ENCODE measurements around the gene SORBS2.
A peak's percentile ranks its signal among the peaks of the same experiment; 100 is the strongest.

Gene SORBS2

GRCh38 chr4:185576962-185577950 lies 234.7 kb downstream of the SORBS2 start:
- no peaks in the 10 kb centered on the region for H3K36me3 Mint-ChIP-seq (ENCODE audit: low read depth)
- peaks cover 4% of the 10 kb centered on the region for H3K9me3 Mint-ChIP-seq
- peak overlapping the region; percentile 51 for H3K27ac Mint-ChIP-seq
- H3K4me1 Mint-ChIP-seq, result peaks cover 11% of the 10 kb centered on the region
- no peak for DNase-seq
- TF ChIP-seq, protein P1, sequence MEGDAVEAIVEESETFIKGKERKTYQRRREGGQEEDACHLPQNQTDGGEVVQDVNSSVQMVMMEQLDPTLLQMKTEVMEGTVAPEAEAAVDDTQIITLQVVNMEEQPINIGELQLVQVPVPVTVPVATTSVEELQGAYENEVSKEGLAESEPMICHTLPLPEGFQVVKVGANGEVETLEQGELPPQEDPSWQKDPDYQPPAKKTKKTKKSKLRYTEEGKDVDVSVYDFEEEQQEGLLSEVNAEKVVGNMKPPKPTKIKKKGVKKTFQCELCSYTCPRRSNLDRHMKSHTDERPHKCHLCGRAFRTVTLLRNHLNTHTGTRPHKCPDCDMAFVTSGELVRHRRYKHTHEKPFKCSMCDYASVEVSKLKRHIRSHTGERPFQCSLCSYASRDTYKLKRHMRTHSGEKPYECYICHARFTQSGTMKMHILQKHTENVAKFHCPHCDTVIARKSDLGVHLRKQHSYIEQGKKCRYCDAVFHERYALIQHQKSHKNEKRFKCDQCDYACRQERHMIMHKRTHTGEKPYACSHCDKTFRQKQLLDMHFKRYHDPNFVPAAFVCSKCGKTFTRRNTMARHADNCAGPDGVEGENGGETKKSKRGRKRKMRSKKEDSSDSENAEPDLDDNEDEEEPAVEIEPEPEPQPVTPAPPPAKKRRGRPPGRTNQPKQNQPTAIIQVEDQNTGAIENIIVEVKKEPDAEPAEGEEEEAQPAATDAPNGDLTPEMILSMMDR (IDR thresholded peaks at IDR 0.05), result no peak
- H3K4me3 Mint-ChIP-seq, result no peak overlapping the region
- H3K27me3 Mint-ChIP-seq (ENCODE audit: low read depth, poor library complexity), result no peaks in the 10 kb centered on the region

DNA sequence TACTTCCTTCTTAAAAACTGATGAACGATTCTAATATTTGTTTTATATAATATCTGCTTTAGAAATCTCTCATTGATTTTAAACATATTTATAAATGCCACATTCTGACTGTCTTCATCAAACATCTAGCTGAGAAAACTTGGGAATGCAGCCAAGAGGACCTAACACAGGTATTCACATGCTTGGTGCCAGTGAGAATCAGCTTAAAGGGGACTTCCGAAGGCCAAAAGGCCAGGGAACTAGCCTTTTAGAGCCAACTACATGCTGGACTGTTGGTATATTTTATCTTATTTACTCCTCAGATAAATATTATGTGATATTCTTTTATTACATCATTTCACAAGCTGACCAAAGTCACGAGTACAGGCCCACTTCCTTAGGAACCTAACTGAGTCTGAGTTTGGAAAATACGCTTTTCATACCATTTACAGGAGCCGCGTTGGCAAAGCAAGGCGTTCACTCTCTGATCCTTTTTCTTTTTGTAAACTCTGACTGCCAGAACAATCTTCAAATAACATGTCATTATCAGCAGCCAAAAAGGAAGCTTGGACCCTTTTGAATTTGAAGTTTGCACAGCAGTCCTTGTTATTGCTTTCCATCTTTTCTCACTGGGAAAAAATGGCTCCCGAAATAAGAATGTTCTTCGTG lies 235.6 kb downstream of the SORBS2 start:
- Mint-ChIP-seq H3K27me3 (ENCODE audit: low read depth, poor library complexity) (no peaks in the 10 kb centered on the region), H3K4me1 (peaks cover 11% of the 10 kb centered on the region), H3K36me3 (ENCODE audit: low read depth) (no peaks in the 10 kb centered on the region), H3K27ac (no peak overlapping the region), H3K9me3 (peaks cover 8% of the 10 kb centered on the region), H3K4me3 (no peak overlapping the region)
- no peak for DNase-seq
- TF ChIP-seq, protein P1 (IDR thresholded peaks at IDR 0.05), result no peak

DNA sequence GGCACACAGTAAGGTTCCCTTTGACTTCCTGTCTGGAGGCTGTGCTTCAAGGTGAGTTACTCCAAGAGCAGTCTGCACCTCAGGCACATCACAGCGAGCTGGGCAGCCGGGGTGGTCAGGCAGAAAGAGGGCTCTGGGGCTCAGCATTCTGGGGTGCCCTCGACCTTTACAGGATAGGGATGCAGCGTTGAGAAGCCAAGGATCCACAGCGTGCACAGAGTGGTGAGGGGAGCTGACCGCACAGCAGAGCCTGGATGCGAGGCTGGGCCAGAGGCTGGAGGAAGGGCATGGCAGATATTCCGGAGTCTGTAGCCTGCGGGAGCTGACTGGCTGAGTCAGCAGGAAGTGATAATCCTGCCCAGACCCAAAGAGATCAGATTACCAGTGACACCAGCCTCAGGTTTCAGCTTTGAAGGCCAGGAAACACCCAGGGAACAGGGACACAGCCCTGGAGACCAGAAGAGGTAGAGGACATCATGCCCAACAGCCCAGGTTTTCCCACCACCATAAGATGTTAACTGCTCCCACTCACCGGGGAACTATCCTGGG lies 238.3 kb downstream of the SORBS2 start:
- peak; percentile 20 for DNase-seq
- Mint-ChIP-seq H3K27me3 (ENCODE audit: low read depth, poor library complexity) (no peaks in the 10 kb centered on the region), H3K4me3 (peak overlapping the region; percentile 58), H3K9me3 (peaks cover 8% of the 10 kb centered on the region), H3K27ac (peak overlapping the region; percentile 92), H3K36me3 (ENCODE audit: low read depth) (no peaks in the 10 kb centered on the region), H3K4me1 (peaks cover 17% of the 10 kb centered on the region)
- TF ChIP-seq, protein P1 (IDR thresholded peaks at IDR 0.05), result no peak

- peaks cover 6% of the 10 kb centered on the region for H3K36me3 Mint-ChIP-seq (ENCODE audit: low read depth)
- DNase-seq, result no peak
- no peaks in the 10 kb centered on the region for H3K27me3 Mint-ChIP-seq (ENCODE audit: low read depth, poor library complexity)
- H3K4me3 Mint-ChIP-seq, result no peak overlapping the region
- H3K27ac Mint-ChIP-seq, result no peak overlapping the region
- TF ChIP-seq, protein P1 (IDR thresholded peaks at IDR 0.05), result no peak
- H3K4me1 Mint-ChIP-seq, result peaks cover 30% of the 10 kb centered on the region
- peaks cover 18% of the 10 kb centered on the region for H3K9me3 Mint-ChIP-seq
Measured at GRCh38 chr4:185570727-185571126, 241.3 kb downstream of the SORBS2 start.

DNA sequence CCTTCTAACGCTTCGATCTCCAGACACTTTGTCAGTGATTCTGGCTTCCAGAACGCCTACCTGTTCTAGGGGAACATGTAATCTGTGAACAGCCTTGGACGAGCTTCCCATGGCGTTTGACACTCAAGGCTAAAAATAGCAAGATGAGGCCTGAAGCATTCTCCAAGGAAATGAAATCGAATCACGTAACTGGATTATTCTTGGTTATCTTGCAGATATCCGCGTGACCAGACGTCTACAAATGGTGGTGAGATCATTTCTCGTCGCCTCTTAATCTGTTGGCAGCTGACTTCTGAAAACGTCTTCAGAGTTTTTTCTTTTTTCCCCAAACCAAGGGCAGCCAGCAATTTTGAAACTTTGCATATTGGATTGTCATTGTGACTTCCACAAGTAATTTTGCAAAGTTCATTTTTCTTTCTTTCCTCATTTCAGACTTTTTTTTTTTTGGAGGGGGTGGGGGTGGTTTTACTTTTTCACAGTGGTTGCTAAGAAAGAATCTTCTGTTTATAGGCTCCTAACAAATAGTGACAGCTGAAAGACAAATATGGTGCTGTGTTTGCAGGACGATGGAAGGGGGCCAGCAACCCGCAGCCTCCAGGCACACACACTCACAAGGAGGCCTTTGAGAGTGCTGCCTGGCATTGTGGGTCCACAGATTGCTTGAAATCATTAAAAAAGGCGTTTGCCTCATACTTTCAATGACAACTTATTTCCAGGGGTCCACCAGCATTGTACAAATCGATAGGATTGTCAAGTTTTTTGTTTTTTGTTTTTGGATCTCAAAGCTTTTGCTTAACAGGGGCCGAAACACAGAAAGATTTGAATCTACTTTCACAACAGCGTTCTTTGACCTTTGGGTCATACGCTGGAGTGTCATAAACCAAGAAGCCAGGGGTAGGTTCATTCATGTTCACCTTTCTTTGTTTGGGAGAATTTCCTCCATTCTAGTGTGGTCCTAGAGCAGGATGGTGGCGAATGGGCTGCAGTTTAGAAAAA lies 244.3 kb downstream of the SORBS2 start:
- Mint-ChIP-seq H3K4me1 (peaks cover 19% of the 10 kb centered on the region), H3K9me3 (peaks cover 32% of the 10 kb centered on the region), H3K27ac (peak overlapping the region; percentile 78), H3K36me3 (ENCODE audit: low read depth) (peaks cover 6% of the 10 kb centered on the region), H3K4me3 (no peak overlapping the region), H3K27me3 (ENCODE audit: low read depth, poor library complexity) (peaks cover 3% of the 10 kb centered on the region)
- DNase-seq, result no peak
- TF ChIP-seq, protein P1 (IDR thresholded peaks at IDR 0.05), result no peak

Measured in nephron progenitor cell (in vitro differentiated cells).